Measurements from ENCODE around the gene SLC22A5.
A peak's percentile ranks its signal among the peaks of the same experiment; 100 is the strongest.
"Not testable (repeated sequence)": the region's sequence is repeated elsewhere in the genome, so short reads cannot be mapped to it uniquely, and the experiment has no call there.

SLC22A5 gene

DNA sequence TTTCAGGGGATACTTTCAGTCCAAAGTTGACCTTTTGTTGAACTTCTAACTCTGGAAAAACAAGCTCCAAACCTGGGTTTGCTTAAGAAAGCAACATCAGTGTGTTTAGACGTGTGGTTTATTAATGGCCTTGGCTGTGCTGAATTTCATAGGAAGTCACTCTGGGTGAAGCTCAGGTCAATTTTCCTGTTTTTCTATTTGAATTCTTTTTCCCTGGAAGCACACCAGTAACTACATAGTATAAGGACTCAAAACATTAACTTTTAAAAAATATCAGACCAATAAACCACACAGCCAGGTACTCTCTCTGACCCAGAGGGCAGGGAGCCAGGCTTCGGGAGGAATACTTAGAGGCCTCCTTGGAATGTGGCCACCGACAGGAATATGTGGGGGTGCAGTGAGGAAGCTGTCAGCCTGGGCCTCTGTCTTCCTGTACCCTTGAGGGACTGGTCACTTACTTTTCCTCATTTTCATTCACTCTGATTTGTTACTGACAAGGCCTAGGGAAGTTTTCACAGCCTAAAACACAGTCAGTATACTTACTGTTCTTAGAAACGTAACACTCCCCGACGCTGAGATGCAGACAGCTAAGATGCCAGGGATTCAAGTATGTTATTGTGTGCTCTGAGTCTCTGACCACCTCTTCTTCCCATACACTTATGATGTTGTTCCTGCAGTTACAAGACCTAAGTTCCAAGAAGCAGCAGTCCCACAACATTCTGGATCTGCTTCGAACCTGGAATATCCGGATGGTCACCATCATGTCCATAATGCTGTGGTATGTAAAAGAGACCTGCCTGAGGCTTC lies 18.9 kb downstream of the SLC22A5 start:
- H3K4me3 Mint-ChIP-seq: no peak overlapping the region
- H3K27ac Mint-ChIP-seq: no peak overlapping the region
- H3K4me1 Mint-ChIP-seq: peaks cover 47% of the 10 kb centered on the region
- H3K9me3 Mint-ChIP-seq: no peaks in the 10 kb centered on the region
- peaks cover 1% of the 10 kb centered on the region for H3K36me3 Mint-ChIP-seq (ENCODE audit: low read depth)
- no peak for DNase-seq
- ATAC-seq: no peak
- no peaks in the 10 kb centered on the region for H3K27me3 Mint-ChIP-seq

DNA sequence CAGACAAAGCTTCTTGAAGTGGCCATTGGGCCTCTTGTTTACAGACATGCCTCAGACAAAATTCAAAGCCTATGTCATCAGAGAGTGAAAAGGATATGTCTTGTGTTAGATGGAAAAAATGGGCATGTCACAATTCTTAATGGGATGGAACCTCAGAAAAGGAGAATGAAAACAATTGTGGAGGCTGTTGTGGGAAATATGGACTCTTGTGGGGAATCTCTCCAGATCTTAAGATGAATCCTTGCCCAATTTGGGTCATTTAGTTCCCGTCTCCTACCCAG lies 19.5 kb downstream of the SLC22A5 start:
- ATAC-seq: no peak
- H3K4me1 Mint-ChIP-seq: peaks cover 47% of the 10 kb centered on the region
- H3K4me3 Mint-ChIP-seq: no peak overlapping the region
- H3K27me3 Mint-ChIP-seq: no peaks in the 10 kb centered on the region
- peaks cover 1% of the 10 kb centered on the region for H3K36me3 Mint-ChIP-seq (ENCODE audit: low read depth)
- H3K27ac Mint-ChIP-seq: no peak overlapping the region
- no peaks in the 10 kb centered on the region for H3K9me3 Mint-ChIP-seq
- no peak for DNase-seq

DNA sequence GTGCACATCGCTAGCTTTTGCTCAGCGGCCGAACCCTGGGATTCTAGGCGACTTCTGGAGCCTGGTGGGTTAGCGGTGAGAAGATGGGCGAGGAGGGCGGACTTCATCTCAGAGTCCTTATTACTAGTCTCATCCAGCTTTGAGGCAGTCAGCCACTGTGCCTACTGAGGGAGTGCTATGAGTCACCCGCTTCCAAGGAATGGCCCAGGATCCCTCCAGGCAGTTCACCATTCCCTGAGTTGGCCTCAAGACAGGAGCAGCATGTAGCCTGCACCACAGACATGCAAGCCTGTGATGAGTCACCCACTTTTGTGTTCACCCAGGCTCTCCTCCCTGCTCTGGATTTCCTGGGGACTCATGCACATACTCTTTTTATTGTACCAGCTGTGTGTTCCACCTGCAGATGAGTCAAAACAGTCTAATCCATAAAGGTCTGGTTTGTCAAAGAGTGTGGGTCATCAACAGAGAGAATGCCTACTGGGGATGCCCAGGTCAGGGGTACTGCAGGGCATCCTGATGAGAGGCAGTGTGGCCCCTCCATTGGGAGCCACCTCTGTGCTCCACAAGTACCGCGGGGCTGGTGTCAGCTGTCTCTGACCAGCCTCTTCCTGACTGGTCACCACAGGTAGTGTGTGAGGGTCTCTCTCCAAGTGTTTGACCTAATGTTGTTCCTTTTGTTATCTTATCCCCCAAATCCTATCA lies 20.2 kb downstream of the SLC22A5 start:
- Mint-ChIP-seq H3K9me3 (no peaks in the 10 kb centered on the region), H3K27me3 (no peaks in the 10 kb centered on the region), H3K27ac (no peak overlapping the region), H3K4me1 (peaks cover 47% of the 10 kb centered on the region), H3K4me3 (no peak overlapping the region), H3K36me3 (ENCODE audit: low read depth) (peaks cover 1% of the 10 kb centered on the region)
- ATAC-seq (peak; percentile 31), DNase-seq (no peak)

DNA sequence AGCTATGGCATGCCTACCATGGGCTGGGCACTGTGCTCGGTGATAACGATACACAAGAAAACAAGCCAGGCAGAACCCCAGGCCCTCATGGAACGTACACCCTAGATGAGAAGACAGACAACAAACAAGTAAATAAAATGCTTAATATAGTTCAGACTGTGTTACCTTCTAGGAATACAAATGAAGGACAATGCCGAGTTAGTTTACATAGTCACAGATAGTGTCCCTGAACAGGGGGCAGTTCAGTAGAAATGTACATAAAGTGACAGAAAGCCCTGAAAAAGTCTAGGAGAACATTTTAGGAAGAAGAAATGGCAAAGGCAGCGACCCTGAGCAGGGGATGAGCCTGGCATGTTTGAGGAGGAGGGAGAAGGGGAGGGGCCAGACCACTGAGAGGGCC lies 21.7 kb downstream of the SLC22A5 start:
- Mint-ChIP-seq H3K4me3 (no peak overlapping the region), H3K27ac (no peak overlapping the region), H3K27me3 (no peaks in the 10 kb centered on the region), H3K4me1 (peaks cover 50% of the 10 kb centered on the region), H3K9me3 (no peaks in the 10 kb centered on the region), H3K36me3 (ENCODE audit: low read depth) (peaks cover 3% of the 10 kb centered on the region)
- DNase-seq (no peak), ATAC-seq (no peak)

DNA sequence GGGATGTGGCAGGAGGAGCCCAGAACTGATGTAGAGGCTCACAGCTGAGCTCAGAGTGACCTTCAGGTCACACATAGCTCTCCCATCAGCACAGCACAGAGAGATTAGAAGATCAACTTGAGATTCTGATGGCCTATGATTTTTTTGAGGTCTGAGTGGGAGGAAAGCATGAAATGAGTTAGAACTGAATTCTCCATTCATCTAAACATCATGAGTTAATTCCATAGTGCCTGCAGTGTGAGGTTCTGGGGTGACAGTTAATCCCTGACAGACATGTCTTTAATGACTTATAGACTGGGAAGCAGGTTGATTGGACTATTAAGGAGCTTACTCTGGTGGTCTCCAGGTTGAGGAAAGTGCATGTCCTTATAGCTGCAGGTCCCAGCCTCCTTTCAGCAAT lies 22.4 kb downstream of the SLC22A5 start:
- no peak for DNase-seq
- H3K4me3 Mint-ChIP-seq: no peak overlapping the region

DNA sequence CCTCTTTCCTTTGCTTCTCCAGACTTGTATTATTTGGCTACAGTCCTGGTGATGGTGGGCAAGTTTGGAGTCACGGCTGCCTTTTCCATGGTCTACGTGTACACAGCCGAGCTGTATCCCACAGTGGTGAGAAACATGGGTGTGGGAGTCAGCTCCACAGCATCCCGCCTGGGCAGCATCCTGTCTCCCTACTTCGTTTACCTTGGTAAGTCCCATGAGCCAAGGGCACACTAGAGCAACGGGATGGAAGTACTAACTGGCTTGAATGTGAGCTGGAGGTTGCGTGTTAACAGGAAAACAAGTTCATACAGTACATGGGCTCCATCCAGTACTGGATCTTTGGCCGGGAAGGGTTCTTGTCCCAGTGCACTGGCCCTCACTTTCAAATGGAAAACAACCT lies 22.9 kb downstream of the SLC22A5 start:
- Mint-ChIP-seq H3K4me3 (no peak overlapping the region), H3K27ac (no peak overlapping the region), H3K27me3 (no peaks in the 10 kb centered on the region), H3K9me3 (no peaks in the 10 kb centered on the region), H3K36me3 (ENCODE audit: low read depth) (peaks cover 3% of the 10 kb centered on the region), H3K4me1 (peaks cover 53% of the 10 kb centered on the region)
- ATAC-seq (no peak), DNase-seq (no peak)

More for the DNA sequence above, 22.4 kb downstream of the SLC22A5 start:
- H3K27ac Mint-ChIP-seq: no peak overlapping the region
- no peaks in the 10 kb centered on the region for H3K27me3 Mint-ChIP-seq
- no peaks in the 10 kb centered on the region for H3K9me3 Mint-ChIP-seq
- peaks cover 50% of the 10 kb centered on the region for H3K4me1 Mint-ChIP-seq
- H3K36me3 Mint-ChIP-seq (ENCODE audit: low read depth): peaks cover 3% of the 10 kb centered on the region
- peak; percentile 13 for ATAC-seq

DNA sequence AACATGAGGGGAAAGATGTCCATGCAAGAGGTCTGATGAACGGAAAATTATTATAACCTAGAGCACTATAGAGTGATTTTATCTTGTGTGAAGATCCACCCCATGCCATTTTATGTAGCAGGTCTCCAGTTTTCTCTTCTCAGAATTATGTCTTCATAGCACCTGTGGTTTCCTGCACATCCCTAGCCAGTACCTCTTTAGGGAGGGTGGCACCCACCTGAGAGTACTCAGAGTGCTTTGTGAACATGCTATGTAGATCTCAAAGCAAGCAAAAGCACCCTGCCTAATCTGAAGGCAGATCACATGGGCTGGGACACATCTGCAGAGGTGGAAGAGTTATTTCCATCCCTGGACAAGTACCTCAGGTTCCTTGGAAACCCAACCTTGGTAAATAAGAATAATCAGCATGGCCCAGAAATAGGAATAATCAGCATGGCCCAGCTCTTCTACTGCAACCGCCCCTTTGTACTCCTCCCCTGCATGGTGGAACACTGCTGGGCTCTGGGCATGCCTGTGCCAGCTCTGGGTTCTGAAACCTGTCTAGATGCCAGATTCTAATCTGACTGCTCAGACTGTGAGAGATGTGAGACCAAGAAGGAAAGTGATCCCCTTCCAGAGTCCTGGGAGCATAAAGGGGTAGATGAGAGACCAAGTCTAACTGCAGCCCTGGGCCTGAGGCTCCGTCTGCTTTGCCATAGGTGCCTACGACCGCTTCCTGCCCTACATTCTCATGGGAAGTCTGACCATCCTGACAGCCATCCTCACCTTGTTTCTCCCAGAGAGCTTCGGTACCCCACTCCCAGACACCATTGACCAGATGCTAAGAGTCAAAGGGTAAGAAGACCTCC lies 23.7 kb downstream of the SLC22A5 start:
- Mint-ChIP-seq H3K4me3 (no peak overlapping the region), H3K27ac (no peak overlapping the region), H3K36me3 (ENCODE audit: low read depth) (peaks cover 3% of the 10 kb centered on the region), H3K27me3 (no peaks in the 10 kb centered on the region), H3K9me3 (no peaks in the 10 kb centered on the region), H3K4me1 (peaks cover 54% of the 10 kb centered on the region)
- ATAC-seq (no peak), DNase-seq (no peak)

DNA sequence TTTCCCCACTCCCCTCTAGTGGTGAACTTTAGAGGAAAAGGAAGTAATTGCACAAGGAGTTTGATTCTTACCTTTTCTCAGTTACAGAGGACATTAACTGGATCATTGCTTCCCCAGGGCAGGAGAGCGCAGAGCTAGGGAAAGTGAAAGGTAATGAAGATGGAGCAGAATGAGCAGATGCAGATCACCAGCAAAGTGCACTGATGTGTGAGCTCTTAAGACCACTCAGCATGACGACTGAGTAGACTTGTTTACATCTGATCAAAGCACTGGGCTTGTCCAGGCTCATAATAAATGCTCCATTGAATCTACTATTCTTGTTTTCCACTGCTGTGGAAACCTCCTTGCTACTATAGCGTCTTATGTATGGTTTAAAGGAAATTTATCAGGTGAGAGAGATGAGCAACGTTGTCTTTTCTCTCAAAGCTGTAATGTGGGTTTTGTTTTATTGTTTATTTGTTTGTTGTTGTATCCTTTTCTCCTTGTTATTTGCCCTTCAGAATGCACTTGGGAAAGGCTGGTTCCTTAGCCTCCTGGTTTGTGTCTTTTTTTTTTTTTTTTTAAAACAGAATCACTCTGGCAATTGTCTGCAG lies 25.3 kb downstream of the SLC22A5 start:
- ATAC-seq: peak; percentile 29
- no peak overlapping the region for H3K4me3 Mint-ChIP-seq
- H3K27me3 Mint-ChIP-seq: no peaks in the 10 kb centered on the region
- DNase-seq: no peak
- peaks cover 52% of the 10 kb centered on the region for H3K4me1 Mint-ChIP-seq
- H3K9me3 Mint-ChIP-seq: no peaks in the 10 kb centered on the region
- H3K27ac Mint-ChIP-seq: no peak overlapping the region
- H3K36me3 Mint-ChIP-seq (ENCODE audit: low read depth): peaks cover 3% of the 10 kb centered on the region

DNA sequence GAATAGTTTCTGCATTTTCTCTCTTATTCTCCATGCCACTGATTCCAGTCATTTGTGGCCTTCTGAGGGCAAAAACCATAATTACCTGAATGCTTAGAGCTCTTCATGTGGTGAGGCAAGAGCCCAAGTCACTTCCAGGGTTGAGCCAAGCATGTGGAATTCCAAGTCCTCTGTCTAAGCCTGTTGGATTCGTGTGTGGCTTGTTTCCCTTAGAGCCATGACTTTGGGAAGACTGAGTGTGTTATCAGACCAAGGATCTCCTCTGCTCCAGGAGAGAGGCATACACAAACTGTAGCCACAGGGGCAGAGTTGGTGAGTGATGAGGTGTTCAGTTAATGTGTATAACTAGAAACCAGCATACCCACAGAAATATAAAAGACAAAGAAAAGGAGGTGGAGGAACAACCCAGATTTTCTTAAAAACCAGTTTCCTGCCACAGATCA lies 27.1 kb downstream of the SLC22A5 start:
- H3K36me3 Mint-ChIP-seq (ENCODE audit: low read depth): peaks cover 2% of the 10 kb centered on the region
- H3K27ac Mint-ChIP-seq: no peak overlapping the region
- ATAC-seq (peak; percentile 58), DNase-seq (no peak)
- no peaks in the 10 kb centered on the region for H3K27me3 Mint-ChIP-seq
- H3K4me3 Mint-ChIP-seq: no peak overlapping the region
- H3K4me1 Mint-ChIP-seq: peaks cover 52% of the 10 kb centered on the region
- H3K9me3 Mint-ChIP-seq: no peaks in the 10 kb centered on the region

DNA sequence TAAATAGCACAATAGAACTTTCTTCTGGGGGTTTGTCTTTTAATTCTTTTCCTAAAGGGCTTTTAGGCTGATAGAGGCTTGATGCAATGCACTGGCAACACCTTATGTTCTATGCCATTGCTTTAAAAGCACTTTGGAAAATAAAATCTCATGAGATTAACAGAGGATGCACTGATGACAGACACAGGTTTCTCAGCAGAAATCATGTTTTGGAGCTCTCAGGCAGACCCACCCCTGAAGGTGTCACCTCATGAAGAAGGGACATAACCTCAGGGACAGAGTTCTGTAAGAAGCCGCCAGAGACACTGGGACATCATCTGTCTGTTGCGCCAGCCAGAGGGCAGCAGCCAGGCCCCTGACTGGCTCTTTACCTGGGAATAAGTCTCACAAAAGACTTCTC lies 27.7 kb downstream of the SLC22A5 start:
- Mint-ChIP-seq H3K27ac (no peak overlapping the region), H3K36me3 (ENCODE audit: low read depth) (peaks cover 2% of the 10 kb centered on the region), H3K4me1 (peaks cover 51% of the 10 kb centered on the region), H3K9me3 (no peaks in the 10 kb centered on the region), H3K4me3 (no peak overlapping the region), H3K27me3 (no peaks in the 10 kb centered on the region)
- no peak for ATAC-seq
- no peak for DNase-seq

DNA sequence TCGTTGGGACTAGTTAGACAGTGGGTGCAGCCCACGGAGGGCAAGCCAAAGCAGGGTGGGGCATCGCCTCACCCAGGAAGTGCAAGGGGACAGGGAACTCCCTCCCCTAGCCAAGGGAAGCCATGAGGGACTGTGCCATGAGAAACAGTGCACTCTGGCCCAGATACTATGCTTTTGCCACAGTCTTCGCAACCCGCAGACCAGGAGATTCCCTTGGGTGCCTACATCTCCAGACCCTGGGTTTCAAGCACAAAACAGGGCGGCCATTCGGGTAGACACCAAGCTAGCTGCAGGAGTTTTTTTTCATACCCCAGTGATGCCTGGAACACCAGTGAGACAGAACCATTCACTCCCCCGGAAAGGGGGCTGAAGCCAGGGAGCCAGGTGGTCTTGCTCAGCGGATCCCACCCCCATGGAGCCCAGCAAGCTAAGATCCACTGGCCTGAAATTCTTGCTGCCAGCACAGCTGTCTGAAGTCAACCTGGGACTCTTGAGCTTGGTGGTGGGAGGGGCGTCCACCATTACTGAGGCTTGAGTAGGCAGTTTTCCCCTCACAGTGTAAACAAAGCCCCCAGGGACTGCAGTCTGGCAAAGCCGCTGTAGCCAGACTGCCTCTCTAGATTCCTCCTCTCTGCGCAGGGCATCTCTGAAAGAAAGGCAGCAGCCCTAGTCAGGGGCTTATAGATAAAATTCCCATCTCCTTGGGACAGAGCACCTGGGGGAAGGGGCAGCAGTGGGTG lies 28.6 kb downstream of the SLC22A5 start:
- H3K9me3 Mint-ChIP-seq; DNase-seq; H3K4me3 Mint-ChIP-seq; H3K27ac Mint-ChIP-seq; ATAC-seq; H3K27me3 Mint-ChIP-seq; H3K36me3 Mint-ChIP-seq (ENCODE audit: low read depth): not testable (repeated sequence)
- peaks cover 50% of the 10 kb centered on the region for H3K4me1 Mint-ChIP-seq

DNA sequence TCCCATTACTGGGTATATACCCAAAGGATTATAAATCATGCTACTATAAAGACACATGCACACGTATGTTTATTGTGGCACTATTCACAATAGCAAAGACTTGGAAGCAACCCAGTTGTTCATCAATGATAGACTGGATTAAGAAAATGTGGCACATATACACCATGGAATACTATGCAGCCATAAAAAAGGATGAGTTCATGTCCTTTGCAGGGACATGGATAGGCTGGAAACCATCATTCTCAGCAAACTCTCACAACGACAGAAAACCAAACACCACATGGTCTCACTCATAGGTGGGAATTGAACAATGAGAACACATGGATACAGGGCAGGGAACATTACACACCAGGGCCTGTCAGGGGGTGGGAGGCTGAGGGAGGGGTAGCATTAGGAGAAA lies 34.5 kb downstream of the SLC22A5 start:
- not testable (repeated sequence) for DNase-seq; H3K27me3 Mint-ChIP-seq; H3K27ac Mint-ChIP-seq; H3K4me3 Mint-ChIP-seq; H3K36me3 Mint-ChIP-seq (ENCODE audit: low read depth); ATAC-seq; H3K9me3 Mint-ChIP-seq
- H3K4me1 Mint-ChIP-seq: peaks cover 60% of the 10 kb centered on the region

DNA sequence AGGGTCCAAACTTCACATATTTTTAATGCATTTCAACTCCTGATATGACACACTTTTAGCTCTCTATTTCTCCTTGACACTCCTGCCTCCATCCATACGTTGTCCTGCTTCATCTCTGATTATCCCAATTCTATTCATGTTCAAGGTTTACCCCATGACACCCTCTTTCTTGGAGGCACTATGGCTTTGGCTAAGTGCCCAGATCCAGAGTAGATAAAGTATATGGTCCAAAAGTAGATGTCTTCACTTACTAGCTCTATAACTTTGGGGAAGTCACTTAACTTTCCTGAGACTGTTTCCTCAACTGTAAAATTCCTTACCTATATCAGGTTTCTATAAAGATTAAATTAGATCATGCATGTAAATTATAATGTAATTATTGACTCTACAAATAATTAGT lies 36.1 kb downstream of the SLC22A5 start:
- no peaks in the 10 kb centered on the region for H3K27me3 Mint-ChIP-seq
- H3K9me3 Mint-ChIP-seq: no peaks in the 10 kb centered on the region
- DNase-seq (no peak), ATAC-seq (no peak)
- no peak overlapping the region for H3K27ac Mint-ChIP-seq
- H3K36me3 Mint-ChIP-seq (ENCODE audit: low read depth): peaks cover 2% of the 10 kb centered on the region
- H3K4me1 Mint-ChIP-seq: peaks cover 63% of the 10 kb centered on the region
- H3K4me3 Mint-ChIP-seq: no peak overlapping the region

Measured in activated naive CD8-positive, alpha-beta T cell treated with anti-CD3 and anti-CD28 coated beads, Interleukin-2, amount 50 U/mL, for 24 hours (primary cell).